B cell (primary cell): ENCODE measurements around the gene PARD3.

Experiments used
- EZH2 ChIP-seq: IDR thresholded peaks from 2 replicates; pipeline ENCODE4 v1.6.1; 2012; ENCODE audit warnings: borderline replicate concordance, low read depth, mild to moderate bottlenecking, moderate library complexity, low read length; ENCODE audit not compliant: insufficient read depth, poor library complexity, severe bottlenecking
- TF ChIP-seq, protein P1 (sequence below): fragments of 200-600 bp; IDR thresholded peaks from one replicate; pipeline ENCODE4 v1.8.0; 2022; ENCODE audit warnings: antibody characterized with exemption, mild to moderate bottlenecking

DNA sequence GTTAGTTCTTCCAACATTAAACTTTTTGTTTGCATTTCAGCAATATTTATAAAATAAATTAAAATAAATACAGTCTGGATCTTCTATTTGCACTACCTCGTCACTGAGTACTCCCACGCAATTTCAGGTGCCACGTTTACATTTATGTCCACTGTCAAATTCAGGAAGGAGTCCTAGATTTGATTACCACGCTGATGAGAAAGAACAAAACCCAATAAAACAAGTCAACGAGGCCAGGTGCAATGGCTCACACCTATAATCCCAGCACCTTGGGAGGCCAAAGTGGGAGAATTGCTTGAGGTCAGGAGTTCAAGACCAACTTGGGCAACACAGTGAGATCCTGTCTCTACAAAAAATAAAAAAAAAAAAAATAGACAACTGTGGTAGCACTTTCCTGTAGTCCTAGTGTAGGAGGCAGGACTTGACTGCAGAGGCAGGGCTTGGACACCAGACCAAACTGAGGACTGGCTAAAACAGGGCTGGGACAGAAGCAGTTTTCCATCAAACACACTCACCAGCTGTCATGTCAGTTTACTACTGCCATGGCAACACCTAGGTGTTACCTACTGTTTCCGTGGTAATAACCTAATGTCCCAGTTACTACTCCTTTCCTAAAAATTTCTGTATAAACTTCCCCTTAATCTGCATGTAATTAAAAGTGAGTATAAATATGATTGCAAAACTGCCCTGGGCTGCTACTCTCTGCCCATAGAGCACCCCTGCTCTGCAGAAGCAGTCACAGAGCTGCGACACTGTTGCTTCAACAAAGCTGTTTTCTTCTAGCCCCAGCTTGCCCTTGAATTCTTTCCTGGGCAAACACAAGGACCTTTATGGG lies 341.7 kb downstream of the PARD3 start:
- TF ChIP-seq EZH2 = no peak
- TF ChIP-seq, protein P1, sequence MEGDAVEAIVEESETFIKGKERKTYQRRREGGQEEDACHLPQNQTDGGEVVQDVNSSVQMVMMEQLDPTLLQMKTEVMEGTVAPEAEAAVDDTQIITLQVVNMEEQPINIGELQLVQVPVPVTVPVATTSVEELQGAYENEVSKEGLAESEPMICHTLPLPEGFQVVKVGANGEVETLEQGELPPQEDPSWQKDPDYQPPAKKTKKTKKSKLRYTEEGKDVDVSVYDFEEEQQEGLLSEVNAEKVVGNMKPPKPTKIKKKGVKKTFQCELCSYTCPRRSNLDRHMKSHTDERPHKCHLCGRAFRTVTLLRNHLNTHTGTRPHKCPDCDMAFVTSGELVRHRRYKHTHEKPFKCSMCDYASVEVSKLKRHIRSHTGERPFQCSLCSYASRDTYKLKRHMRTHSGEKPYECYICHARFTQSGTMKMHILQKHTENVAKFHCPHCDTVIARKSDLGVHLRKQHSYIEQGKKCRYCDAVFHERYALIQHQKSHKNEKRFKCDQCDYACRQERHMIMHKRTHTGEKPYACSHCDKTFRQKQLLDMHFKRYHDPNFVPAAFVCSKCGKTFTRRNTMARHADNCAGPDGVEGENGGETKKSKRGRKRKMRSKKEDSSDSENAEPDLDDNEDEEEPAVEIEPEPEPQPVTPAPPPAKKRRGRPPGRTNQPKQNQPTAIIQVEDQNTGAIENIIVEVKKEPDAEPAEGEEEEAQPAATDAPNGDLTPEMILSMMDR = no peak
